Kidney (tissue), 14 donors: ENCODE results near the gene ZNF555. TPM values are rescaled to one million over a fixed set of nuclear protein-coding genes. Genes with fewer than 3 reads are reported as not detected.

ENCODE experiments used
- DNase-seq, 5 donors: peaks; one replicate each; pipeline ENCODE4 v3.0.0-alpha.2; 2013 to 2020
- FAIRE-seq: peaks from 2 replicates; lab custom pipeline; 2012; peaks lifted over from hg19 to GRCh38; lab: Jason Lieb, UNC
- H3K27ac ChIP-seq, 2 donors: one replicate each; pipeline ENCODE4 v1.7.0; 2013; ENCODE audit warnings: low read depth in 2 of 2, low read length in 2 of 2, inconsistent platforms in 1 of 2
- H3K27me3 ChIP-seq: one replicate; pipeline ENCODE4 v1.7.1; 2013; ENCODE audit warnings: low read length, inconsistent platforms; ENCODE audit not compliant: control insufficient read depth, insufficient read depth
- H3K36me3 ChIP-seq, 3 donors: one replicate each; pipeline versions ENCODE4 v1.7.0 to v1.7.1; 2013; ENCODE audit warnings: low read length in 3 of 3, control low read depth in 1 of 3, inconsistent platforms in 1 of 3; ENCODE audit not compliant: insufficient read depth in 3 of 3, control insufficient read depth in 2 of 3
- H3K4me1 ChIP-seq, 3 donors: one replicate each; pipeline versions ENCODE4 v1.7.0 to v1.7.1; 2013; ENCODE audit warnings: low read length in 3 of 3, inconsistent platforms in 1 of 3, low read depth in 1 of 3; ENCODE audit not compliant: control insufficient read depth in 2 of 3, insufficient read depth in 2 of 3
- H3K4me3 ChIP-seq, 3 donors: one replicate each; pipeline versions ENCODE4 v1.7.0 to v1.8.1; 2013; ENCODE audit warnings: low read length in 3 of 3, control low read depth in 1 of 3, inconsistent platforms in 1 of 3
- H3K9ac ChIP-seq, 3 donors: one replicate each; pipeline versions ENCODE4 v1.7.0 to v1.7.1; 2013; ENCODE audit warnings: low read length in 3 of 3, control low read depth in 1 of 3, inconsistent platforms in 1 of 3
- H3K9me3 ChIP-seq, 3 donors: one replicate each; pipeline versions ENCODE4 v1.7.0 to v1.7.1; 2013; ENCODE audit warnings: low read length in 3 of 3, control low read depth in 1 of 3, inconsistent platforms in 1 of 3; ENCODE audit not compliant: control insufficient read depth in 2 of 3, insufficient read depth in 1 of 3
- intact Hi-C: fragments of 100-400 bp; cut with DNase I; formaldehyde crosslinking; loops from one replicate; pipeline ENCODE4 v1.11.1; 2022
- polyA plus RNA-seq: library from polyadenylated mRNA; stranded (reverse); fragments of 350-450 nt; fragmentation: Illumina TruSeq; extraction: RNeasy Lipid Tissue Mini Kit (QIAGEN cat#74804); gene quantifications from one replicate; pipeline ENCODE4 v1.2.3, GENCODE V29; 2014; ENCODE audit warnings: low read depth, low replicate concordance; ENCODE audit not compliant: insufficient read depth
- total RNA-seq: library from RNA; stranded (reverse); fragmentation: NEBNext Ultra II Directional; extraction: Animal tissue kit (Norgen Biotek cat#: 25700); gene quantifications from one replicate; pipeline ENCODE4 v1.2.1, GENCODE V29; 2021
- TF ChIP-seq, protein P1 (sequence below): IDR thresholded peaks from 3 replicates; pipeline ENCODE4 v1.5.1; 2012; ENCODE audit warnings: mild to moderate bottlenecking, moderate library complexity, borderline replicate concordance; ENCODE audit not compliant: insufficient read depth; ENCODE audit errors: extremely low read depth
- donor health status: control.
- donor health status: control.
- donor health status: control.
- donor health status: control.
- donor health status: control.
- donor health status: DM: yes; HTN: yes; CAD: no.
- donor health status: Normal renal cell carcinoma (clear cell type).

Gene ZNF555
- total and polyA plus RNA-seq, 2 donors from 2014 or later = 3.9 to 9.8 TPM

- peaks cover 0 to 9% (median 0%) of the 10 kb centered on the region in 3 donors for H3K4me1 ChIP-seq
- TF ChIP-seq, protein P1, sequence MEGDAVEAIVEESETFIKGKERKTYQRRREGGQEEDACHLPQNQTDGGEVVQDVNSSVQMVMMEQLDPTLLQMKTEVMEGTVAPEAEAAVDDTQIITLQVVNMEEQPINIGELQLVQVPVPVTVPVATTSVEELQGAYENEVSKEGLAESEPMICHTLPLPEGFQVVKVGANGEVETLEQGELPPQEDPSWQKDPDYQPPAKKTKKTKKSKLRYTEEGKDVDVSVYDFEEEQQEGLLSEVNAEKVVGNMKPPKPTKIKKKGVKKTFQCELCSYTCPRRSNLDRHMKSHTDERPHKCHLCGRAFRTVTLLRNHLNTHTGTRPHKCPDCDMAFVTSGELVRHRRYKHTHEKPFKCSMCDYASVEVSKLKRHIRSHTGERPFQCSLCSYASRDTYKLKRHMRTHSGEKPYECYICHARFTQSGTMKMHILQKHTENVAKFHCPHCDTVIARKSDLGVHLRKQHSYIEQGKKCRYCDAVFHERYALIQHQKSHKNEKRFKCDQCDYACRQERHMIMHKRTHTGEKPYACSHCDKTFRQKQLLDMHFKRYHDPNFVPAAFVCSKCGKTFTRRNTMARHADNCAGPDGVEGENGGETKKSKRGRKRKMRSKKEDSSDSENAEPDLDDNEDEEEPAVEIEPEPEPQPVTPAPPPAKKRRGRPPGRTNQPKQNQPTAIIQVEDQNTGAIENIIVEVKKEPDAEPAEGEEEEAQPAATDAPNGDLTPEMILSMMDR = no peak
- peaks cover 0 to 4% (median 0%) of the 10 kb centered on the region in 3 donors for H3K36me3 ChIP-seq
- H3K9ac ChIP-seq = peak overlapping the region; percentile 29 to 75 (median 60)
- H3K9me3 ChIP-seq = peaks cover 0 to 8% (median 0%) of the 10 kb centered on the region in 3 donors
- intact Hi-C loops = no loop called here
- DNase-seq = peak in 1 of 5 donors; percentile 30
- H3K27ac ChIP-seq = no peak overlapping the region
- no peaks in the 10 kb centered on the region for H3K27me3 ChIP-seq
- FAIRE-seq = no peak
- peak overlapping the region; percentile 59 to 79 (median 70) for H3K4me3 ChIP-seq
Measured at GRCh38 chr19:2841855-2842574, 740 bp downstream of the ZNF555 start.

DNA sequence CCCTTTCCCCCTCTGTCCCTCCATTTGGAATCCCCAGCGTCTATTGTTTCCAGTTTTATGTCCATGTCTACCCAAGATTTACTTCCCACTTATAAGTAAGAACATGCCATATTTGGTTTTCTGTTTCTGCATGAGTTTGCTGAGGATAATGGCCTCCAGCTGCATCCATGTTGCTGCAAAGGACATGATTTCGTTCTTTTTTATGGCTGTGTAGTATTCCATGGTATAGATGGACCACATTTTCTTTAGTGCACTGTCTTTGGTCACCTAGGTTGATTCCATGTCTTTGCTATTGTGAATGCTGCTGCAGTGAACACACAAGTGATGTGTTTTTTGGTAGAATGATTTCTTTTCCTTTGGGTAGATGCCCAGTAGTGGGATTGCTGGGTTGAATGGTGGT, 3.8 kb downstream of the ZNF555 start:
- Histone ChIP-seq H3K27me3 (no peaks in the 10 kb centered on the region), H3K4me3 (no peak overlapping the region), H3K36me3 (peaks cover 0 to 4% (median 0%) of the 10 kb centered on the region in 3 donors), H3K9ac (no peak overlapping the region), H3K9me3 (peaks cover 0 to 17% (median 0%) of the 10 kb centered on the region in 3 donors), H3K4me1 (peaks cover 0 to 9% (median 0%) of the 10 kb centered on the region in 3 donors), H3K27ac (no peak overlapping the region)
- intact Hi-C loops = no loop called here
- TF ChIP-seq, protein P1 = no peak
- FAIRE-seq (no peak), DNase-seq (no peak)

DNA sequence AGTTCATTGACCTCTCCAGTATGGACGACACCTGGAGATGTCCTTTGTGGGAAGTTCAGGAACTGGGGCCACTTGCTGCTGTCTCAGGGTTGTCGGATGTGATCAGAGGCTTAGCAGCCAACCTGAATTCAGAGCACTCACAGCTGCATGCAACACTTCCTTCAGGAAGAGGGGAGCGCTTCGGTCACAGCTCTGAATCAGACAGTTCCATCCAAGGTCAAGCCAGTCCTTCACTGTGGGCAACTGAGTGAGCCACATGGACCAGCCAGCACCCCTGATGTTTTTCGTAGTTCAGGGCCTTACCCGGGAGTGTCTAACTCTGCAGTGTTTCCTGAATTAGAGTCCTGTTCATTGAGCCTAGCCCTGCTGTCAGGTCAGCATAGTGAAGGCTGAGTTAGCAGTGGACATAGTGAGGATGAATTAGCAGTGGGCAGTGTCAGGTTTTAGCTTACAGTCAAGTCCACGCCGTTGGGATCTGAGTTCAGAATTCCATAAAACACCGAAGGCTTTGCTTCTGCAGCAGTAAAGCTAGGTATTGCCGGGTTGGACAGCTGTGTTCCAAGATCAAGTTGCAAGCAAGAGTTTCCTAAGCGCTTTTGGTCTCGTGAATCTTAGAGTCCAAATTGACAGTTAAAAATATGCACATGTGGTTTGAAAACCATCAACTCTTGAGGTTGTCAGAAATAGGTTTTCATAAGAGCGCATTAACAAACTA, 5.1 kb downstream of the ZNF555 start:
- FAIRE-seq = no peak

More for the DNA sequence above, 5.1 kb downstream of the ZNF555 start:
- H3K27me3 ChIP-seq = no peaks in the 10 kb centered on the region
- TF ChIP-seq, protein P1 = no peak
- no peak overlapping the region for H3K4me3 ChIP-seq
- peaks cover 0 to 24% (median 0%) of the 10 kb centered on the region in 3 donors for H3K9me3 ChIP-seq
- intact Hi-C loops = no loop called here
- no peak overlapping the region for H3K27ac ChIP-seq
- DNase-seq = no peak
- no peak overlapping the region for H3K9ac ChIP-seq
- peaks cover 0 to 9% (median 0%) of the 10 kb centered on the region in 3 donors for H3K4me1 ChIP-seq
- H3K36me3 ChIP-seq = peaks cover 2 to 10% (median 4%) of the 10 kb centered on the region in 3 donors
